Naive thymus-derived CD4-positive, alpha-beta T cell (primary cell): ENCODE measurements around the gene OTOP2. TPM values are rescaled to one million over a fixed set of nuclear protein-coding genes. Genes with fewer than 3 reads are reported as not detected.
"Not testable (repeated sequence)": the region's sequence is repeated elsewhere in the genome, so short reads cannot be mapped to it uniquely, and the experiment has no call there.

Source experiments
- ATAC-seq: fragments of 150-1000 bp; cut with Tn5 transposase; 2 replicates; pipeline ENCODE4 v1.10.0; 2021; ENCODE audit warnings: mild to moderate bottlenecking, moderate library complexity
- CTCF ChIA-PET: fragments of 350-600 bp; sonication (Branson Sonifier 250); formaldehyde crosslinking; loops from one replicate; lab custom pipeline; 2021; ENCODE audit warnings: antibody characterized with exemption; lab: Charles Lee
- POLR2A ChIA-PET: fragments of 350-600 bp; sonication (Branson Sonifier 250); formaldehyde crosslinking; loops from one replicate; lab custom pipeline; 2021; ENCODE audit warnings: antibody characterized with exemption, inconsistent platforms; lab: Charles Lee
- DNase-seq, 9 donors: peaks; one replicate each; pipeline versions ENCODE4 v3.0.0 to v3.0.0-alpha.2; 2020 to 2022; ENCODE audit warnings: mixed read lengths in 1 of 9
- H3K27ac ChIP-seq: one replicate; pipeline ENCODE4 v1.7.0; 2013; ENCODE audit warnings: mild to moderate bottlenecking, low read depth, low read length, moderate library complexity
- H3K27me3 ChIP-seq, 2 donors: one replicate each; pipeline ENCODE4 v1.7.0; 2013; ENCODE audit warnings: low read length in 2 of 2, mild to moderate bottlenecking in 2 of 2, moderate library complexity in 2 of 2; ENCODE audit not compliant: control insufficient read depth in 2 of 2, insufficient read depth in 2 of 2
- H3K36me3 ChIP-seq, 3 experiments: 1 replicate in 2 of 3; 2 replicates in 1 of 3; pipeline ENCODE4 v1.7.0; 2013; ENCODE audit warnings: low read length in 3 of 3, mild to moderate bottlenecking in 3 of 3, moderate library complexity in 1 of 3; ENCODE audit not compliant: insufficient read depth in 3 of 3, control insufficient read depth in 2 of 3
- H3K4me1 ChIP-seq, 2 donors: one replicate each; pipeline ENCODE4 v1.7.0; 2013; ENCODE audit warnings: low read length in 2 of 2, mild to moderate bottlenecking in 2 of 2, moderate library complexity in 1 of 2; ENCODE audit not compliant: control insufficient read depth in 2 of 2, insufficient read depth in 2 of 2
- H3K4me3 ChIP-seq: 2 replicates; pipeline ENCODE4 v1.7.0; 2013; ENCODE audit warnings: mild to moderate bottlenecking, low read length
- H3K9me3 ChIP-seq, 3 experiments: 1 replicate in 2 of 3; 2 replicates in 1 of 3; pipeline ENCODE4 v1.7.0; 2013; ENCODE audit warnings: low read length in 3 of 3; ENCODE audit not compliant: control insufficient read depth in 2 of 3
- H3K27ac Mint-ChIP-seq, 9 donors: one replicate each; pipeline ENCODE4 v1.8.0; 2020 to 2022; ENCODE audit warnings: mixed read lengths in 9 of 9, mild to moderate bottlenecking in 8 of 9, moderate library complexity in 5 of 9, inconsistent platforms in 2 of 9
- H3K27me3 Mint-ChIP-seq, 5 donors: one replicate each; pipeline ENCODE4 v1.8.0; 2021 to 2022; ENCODE audit warnings: mixed read lengths in 5 of 5, mild to moderate bottlenecking in 1 of 5
- H3K36me3 Mint-ChIP-seq, 5 donors: one replicate each; pipeline ENCODE4 v1.8.0; 2020 to 2022; ENCODE audit warnings: mixed read lengths in 5 of 5, mild to moderate bottlenecking in 3 of 5, inconsistent platforms in 1 of 5
- H3K4me1 Mint-ChIP-seq, 7 donors: one replicate each; pipeline ENCODE4 v1.8.0; 2020 to 2022; ENCODE audit warnings: mixed read lengths in 7 of 7, mild to moderate bottlenecking in 3 of 7, inconsistent platforms in 1 of 7
- H3K4me3 Mint-ChIP-seq, 10 donors: one replicate each; pipeline ENCODE4 v1.8.0; 2020 to 2022; ENCODE audit warnings: mild to moderate bottlenecking in 10 of 10, mixed read lengths in 10 of 10, moderate library complexity in 6 of 10, inconsistent platforms in 2 of 10
- H3K9me3 Mint-ChIP-seq, 11 donors: one replicate each; pipeline ENCODE4 v1.8.0; 2020 to 2022; ENCODE audit warnings: mixed read lengths in 11 of 11, mild to moderate bottlenecking in 4 of 11, inconsistent platforms in 1 of 11, moderate library complexity in 1 of 11
- intact Hi-C, 2 donors: fragments of 100-400 bp; cut with micrococcal nuclease; formaldehyde crosslinking; loops; one replicate each; pipeline ENCODE4 v1.15.1; 2023
- polyA plus RNA-seq, 2 donors: library from polyadenylated mRNA; unstranded; fragments of 300-500 nt; fragmentation: Illumina TruSeq; gene quantifications; one replicate each; pipeline ENCODE4 v1.2.3, GENCODE V29; 2021
- total RNA-seq, 6 experiments: library from RNA in 5 of 6; stranded (reverse) in 5 of 6; gene quantifications; 1 replicate in 5 of 6; 2 replicates in 1 of 6; pipeline ENCODE4 v1.2.3 and lab custom pipeline; 2021 to 2026

Gene OTOP2
- total and polyA plus RNA-seq, 7 experiments from 2014 or later = not detected

DNA sequence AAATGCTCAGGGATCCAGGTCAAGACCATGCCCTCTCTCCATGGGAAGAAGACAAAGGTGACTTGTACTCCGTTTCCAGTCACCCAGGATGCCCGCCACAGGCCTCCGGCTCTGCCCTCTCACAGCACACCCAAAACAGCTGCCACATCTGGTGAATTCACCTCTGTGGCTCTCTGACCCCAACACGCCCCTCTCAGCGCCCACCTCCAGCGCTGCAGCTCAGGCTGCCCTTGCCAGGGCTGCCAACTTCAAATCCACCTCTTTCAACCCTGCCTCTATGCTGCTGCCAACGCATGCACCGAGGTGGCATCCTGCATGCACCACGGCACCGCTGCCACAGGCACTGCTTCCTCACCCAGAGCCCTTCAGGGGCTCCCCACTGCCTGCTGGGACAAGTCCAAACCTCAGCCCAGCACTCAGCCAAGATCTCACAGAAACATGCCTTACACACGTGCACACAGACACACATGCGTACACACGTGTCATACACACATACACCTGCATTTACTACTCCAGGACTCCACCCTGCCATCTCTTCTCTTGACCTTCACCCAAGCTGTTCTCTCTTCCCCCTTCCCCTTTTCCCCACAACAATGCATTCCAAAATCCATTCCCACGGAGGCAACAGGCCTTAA is 41.0 kb downstream of the OTOP2 start:
- Histone ChIP-seq H3K36me3 (no peaks in the 10 kb centered on the region), H3K4me3 (no peak overlapping the region), H3K27ac (no peak overlapping the region), H3K27me3 (no peaks in the 10 kb centered on the region), H3K9me3 (no peaks in the 10 kb centered on the region), H3K4me1 (peaks cover 0 to 4% of the 10 kb centered on the region in 2 donors)
- no peaks in the 10 kb centered on the region for H3K36me3 Mint-ChIP-seq
- ChIA-PET CTCF (interaction anchor here (0.6 kb wide), 2 partner anchors 95 to 262 kb away, joined by 3 to 5 read pairs; no protein-coding TSS in a partner anchor), POLR2A (interaction anchor here (0.6 to 1.2 kb wide), 2 partner anchors 17 to 39 kb away, joined by 3 read pairs; no protein-coding TSS in a partner anchor)
- intact Hi-C loops = loop anchor here in 1 of 2 donors (5.0 kb wide), 1 partner anchor 147 kb away; no protein-coding TSS in a partner anchor
- ATAC-seq = no peak
- H3K4me3 Mint-ChIP-seq = no peak overlapping the region
- peaks cover 0 to 3% (median 0%) of the 10 kb centered on the region in 5 donors for H3K27me3 Mint-ChIP-seq
- no peak overlapping the region for H3K27ac Mint-ChIP-seq
- H3K9me3 Mint-ChIP-seq = no peaks in the 10 kb centered on the region
- no peak for DNase-seq
- H3K4me1 Mint-ChIP-seq = peaks cover 0 to 8% (median 5%) of the 10 kb centered on the region in 7 donors

DNA sequence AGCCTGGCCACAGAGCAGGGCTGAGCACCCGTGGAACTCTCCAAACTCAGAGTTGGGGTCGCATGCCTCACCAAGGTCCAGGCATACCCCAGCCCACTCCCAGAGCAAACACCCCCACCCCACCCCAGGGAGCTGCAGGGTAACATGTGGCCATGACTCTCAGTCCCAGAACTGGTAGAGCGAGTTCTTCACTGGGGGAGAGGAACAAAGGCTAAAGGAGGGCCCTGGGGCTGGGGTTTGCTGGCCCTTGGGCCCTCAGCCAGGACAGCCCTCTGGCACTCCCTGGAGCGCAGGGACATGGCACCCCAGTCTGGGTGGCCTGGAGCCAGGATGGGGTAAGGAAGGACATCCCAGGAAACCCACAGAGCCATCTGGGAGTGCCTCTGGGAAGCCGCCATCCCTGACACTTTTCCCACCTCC is 44.3 kb downstream of the OTOP2 start:
- Histone ChIP-seq H3K27ac (no peak overlapping the region), H3K36me3 (no peaks in the 10 kb centered on the region), H3K4me1 (peaks cover 4 to 9% of the 10 kb centered on the region in 2 donors), H3K9me3 (no peaks in the 10 kb centered on the region), H3K4me3 (no peak overlapping the region), H3K27me3 (no peaks in the 10 kb centered on the region)
- Mint-ChIP-seq H3K36me3 (no peaks in the 10 kb centered on the region), H3K27ac (no peak overlapping the region), H3K4me3 (no peak overlapping the region), H3K27me3 (peaks cover 0 to 26% (median 6%) of the 10 kb centered on the region in 5 donors), H3K9me3 (no peaks in the 10 kb centered on the region), H3K4me1 (peaks cover 5 to 18% (median 9%) of the 10 kb centered on the region in 7 donors)
- no peak for ATAC-seq
- intact Hi-C loops = no loop called here
- ChIA-PET CTCF (interaction anchor here (0.6 kb wide), 2 partner anchors 146 to 203 kb away, joined by 3 read pairs; no protein-coding TSS in a partner anchor), POLR2A (interaction anchor here (1.6 kb wide), 1 partner anchor 14 kb away, joined by 3 read pairs; no protein-coding TSS in a partner anchor)
- DNase-seq = no peak

DNA sequence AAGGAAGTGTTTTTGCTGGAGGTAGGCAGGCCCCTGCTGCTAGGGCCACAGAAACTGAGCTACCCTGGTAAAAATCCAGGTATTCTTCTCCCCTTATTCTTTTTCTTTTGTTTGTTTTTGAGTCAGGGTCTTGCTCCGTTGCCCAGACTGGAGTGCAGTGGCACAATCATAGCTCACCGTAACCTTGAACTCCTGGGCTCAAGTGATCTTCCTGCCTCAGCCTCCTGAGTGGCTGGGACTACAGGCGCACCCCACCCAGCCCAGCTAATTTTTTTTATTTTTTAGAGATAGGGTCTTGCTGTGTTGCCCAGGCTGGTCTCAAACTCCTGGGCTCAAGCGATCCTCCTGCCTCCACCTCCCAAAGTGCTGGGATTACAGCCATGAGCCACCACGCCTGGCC is 45.4 kb downstream of the OTOP2 start:
- H3K4me1 ChIP-seq, H3K9me3 ChIP-seq, intact Hi-C loops, H3K9me3 Mint-ChIP-seq, ATAC-seq, H3K36me3 Mint-ChIP-seq, H3K4me3 Mint-ChIP-seq, H3K4me3 ChIP-seq, H3K36me3 ChIP-seq, H3K27me3 ChIP-seq, H3K27ac ChIP-seq, DNase-seq: not testable (repeated sequence)
- Mint-ChIP-seq H3K27me3 (peaks cover 0 to 38% (median 7%) of the 10 kb centered on the region in 5 donors), H3K4me1 (peaks cover 5 to 18% (median 7%) of the 10 kb centered on the region in 7 donors), H3K27ac (peak overlapping the region in 1 of 9 donors; percentile 61)
- ChIA-PET CTCF (interaction anchor here (0.7 to 1.3 kb wide), 3 partner anchors 8 to 271 kb away, joined by 3 to 5 read pairs (median 3); no protein-coding TSS in a partner anchor), POLR2A (interaction anchor here (1.6 kb wide), 1 partner anchor 13 kb away, joined by 3 read pairs; no protein-coding TSS in a partner anchor)

DNA sequence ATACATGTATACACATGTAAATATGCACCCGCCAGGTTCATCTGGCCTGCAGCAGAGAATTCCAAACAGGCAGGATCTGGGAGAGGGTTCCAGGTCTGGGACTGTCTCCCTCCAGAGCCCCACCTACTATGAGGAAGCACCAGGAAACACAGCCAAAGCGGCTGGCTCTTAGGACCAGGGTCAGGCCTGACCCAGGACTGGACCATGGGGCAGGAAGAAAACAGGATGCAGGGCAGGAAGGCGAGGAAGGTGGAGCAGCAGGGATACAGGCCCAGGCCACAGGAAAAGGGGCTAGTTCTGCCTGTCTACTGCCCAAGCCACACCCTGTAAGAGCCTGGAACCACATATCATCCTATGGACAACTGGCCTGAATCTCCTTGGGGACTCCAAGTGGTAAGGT is 46.3 kb downstream of the OTOP2 start:
- POLR2A ChIA-PET = interaction anchor here (1.2 kb wide), 1 partner anchor 21 kb away, joined by 3 read pairs; no protein-coding TSS in a partner anchor
- intact Hi-C loops = loop anchor here in 1 of 2 donors (5.0 kb wide), 1 partner anchor 437 kb away; the partner anchor contains the start of gene GRB2
- peaks cover 0 to 47% (median 7%) of the 10 kb centered on the region in 5 donors for H3K27me3 Mint-ChIP-seq

DNA sequence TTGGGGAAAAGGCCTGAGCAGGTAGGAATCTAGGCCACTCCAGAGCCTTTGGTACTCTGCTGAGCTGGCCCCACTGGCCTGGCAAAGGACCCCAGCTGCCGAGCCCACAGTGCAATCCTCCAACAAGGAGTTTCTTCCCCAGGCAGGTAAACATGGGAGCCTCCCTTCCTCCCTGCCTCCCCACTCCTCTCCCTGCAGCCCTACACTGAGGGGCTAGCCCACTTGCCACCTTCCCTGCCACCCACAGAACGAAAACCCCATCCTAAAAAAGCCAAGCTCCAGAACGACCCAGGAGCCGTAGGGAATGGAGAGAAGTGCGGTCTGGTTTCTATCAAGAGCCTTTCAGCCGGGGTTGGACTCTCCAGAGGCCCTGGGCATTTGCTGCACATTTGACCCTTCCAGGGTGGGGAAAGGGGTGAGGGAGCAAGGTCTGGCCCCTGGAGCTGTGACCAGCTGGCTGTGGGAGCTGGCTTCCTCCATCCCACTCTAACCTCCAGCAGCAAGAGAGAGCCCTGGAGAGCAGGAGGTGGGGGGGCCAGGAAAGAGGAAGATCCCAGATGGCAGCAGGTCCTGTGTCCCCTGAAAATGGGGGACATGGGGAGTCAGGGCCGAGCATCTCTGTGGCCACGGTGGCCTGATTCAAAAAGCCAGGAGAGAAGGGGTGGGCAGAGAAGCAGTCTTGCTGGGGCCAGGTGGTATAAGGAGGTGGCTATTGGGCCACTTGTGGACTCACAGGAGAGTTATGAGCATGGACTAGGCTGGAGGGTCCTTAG is 47.2 kb downstream of the OTOP2 start:
- Mint-ChIP-seq H3K9me3 (no peaks in the 10 kb centered on the region), H3K27me3 (peaks cover 0 to 52% (median 7%) of the 10 kb centered on the region in 5 donors), H3K27ac (peak overlapping the region in 3 of 9 donors; percentile 36 to 49 (median 48)), H3K4me1 (peaks cover 5 to 18% (median 7%) of the 10 kb centered on the region in 7 donors), H3K36me3 (no peaks in the 10 kb centered on the region), H3K4me3 (peak overlapping the region; percentile 45 to 98 (median 76))
- H3K9me3 ChIP-seq = no peaks in the 10 kb centered on the region
- no peak for ATAC-seq
- peaks cover 4 to 9% of the 10 kb centered on the region in 2 donors for H3K4me1 ChIP-seq
- H3K27me3 ChIP-seq = no peaks in the 10 kb centered on the region
- no peak overlapping the region for H3K27ac ChIP-seq
- DNase-seq = no peak
- ChIA-PET POLR2A (interaction anchor here (0.9 to 2.0 kb wide), 6 partner anchors 12 to 77 kb away, joined by 3 to 9 read pairs (median 4); partner anchors contain the start of genes CDR2L and MRPL58), CTCF (interaction anchor here (1.2 to 2.8 kb wide), 3 partner anchors 9 to 42 kb away, joined by 4 to 13 read pairs (median 5); partner anchors contain the start of genes CDR2L and MRPL58)
- no peak overlapping the region for H3K4me3 ChIP-seq
- H3K36me3 ChIP-seq = no peaks in the 10 kb centered on the region
- intact Hi-C loops = loop anchor here in 1 of 2 donors (5.0 kb wide), 1 partner anchor 436 kb away; the partner anchor contains the start of gene GRB2

More for the DNA sequence above, 46.3 kb downstream of the OTOP2 start:
- peaks cover 4 to 9% of the 10 kb centered on the region in 2 donors for H3K4me1 ChIP-seq
- Mint-ChIP-seq H3K4me3 (peak overlapping the region in 7 of 10 donors; percentile 45 to 98 (median 78)), H3K36me3 (no peaks in the 10 kb centered on the region), H3K9me3 (no peaks in the 10 kb centered on the region), H3K4me1 (peaks cover 5 to 18% (median 7%) of the 10 kb centered on the region in 7 donors), H3K27ac (peak overlapping the region in 3 of 9 donors; percentile 48 to 62 (median 61))
- no peak overlapping the region for H3K4me3 ChIP-seq
- ATAC-seq (no peak), DNase-seq (no peak)
- CTCF ChIA-PET = interaction anchor here (1.2 to 1.3 kb wide), 3 partner anchors 8 to 17 kb away, joined by 3 to 5 read pairs (median 4); partner anchors contain the start of gene CDR2L
- no peaks in the 10 kb centered on the region for H3K36me3 ChIP-seq
- H3K27ac ChIP-seq = no peak overlapping the region
- H3K27me3 ChIP-seq = no peaks in the 10 kb centered on the region
- no peaks in the 10 kb centered on the region for H3K9me3 ChIP-seq

DNA sequence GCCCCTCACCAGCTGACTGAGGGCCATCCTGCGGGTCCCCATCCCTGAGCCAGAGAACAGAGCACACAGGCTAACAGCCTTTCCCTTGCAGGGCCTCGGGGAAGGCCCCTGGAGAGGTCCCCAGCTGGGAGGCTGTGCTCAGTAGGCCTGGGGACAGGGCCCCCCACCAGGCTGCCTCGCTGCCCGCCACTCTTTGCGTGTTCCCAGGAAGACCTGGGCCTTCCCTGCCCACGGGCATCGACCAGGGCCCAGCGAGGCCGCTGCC is 47.7 kb downstream of the OTOP2 start:
- no peak for DNase-seq
- no peak for ATAC-seq
- CTCF ChIA-PET = interaction anchor here (0.7 to 2.8 kb wide), 2 partner anchors 41 to 266 kb away, joined by 3 to 13 read pairs; partner anchors contain the start of gene MRPL58
- intact Hi-C loops = loop anchor here (1.0 to 5.0 kb wide), 6 partner anchors 11 to 436 kb away; partner anchors contain the start of genes CDR2L (in 2 of the 2) and GRB2 (in 1 of the 2)
- Histone ChIP-seq H3K4me3 (no peak overlapping the region), H3K36me3 (no peaks in the 10 kb centered on the region), H3K27me3 (no peaks in the 10 kb centered on the region), H3K27ac (peak overlapping the region; percentile 51), H3K9me3 (no peaks in the 10 kb centered on the region), H3K4me1 (peaks cover 4 to 9% of the 10 kb centered on the region in 2 donors)
- Mint-ChIP-seq H3K4me1 (peaks cover 5 to 18% (median 7%) of the 10 kb centered on the region in 7 donors), H3K27me3 (peaks cover 0 to 54% (median 7%) of the 10 kb centered on the region in 5 donors), H3K4me3 (peak overlapping the region; percentile 45 to 98 (median 76)), H3K36me3 (no peaks in the 10 kb centered on the region), H3K27ac (peak overlapping the region in 2 of 9 donors; percentile 14 to 36), H3K9me3 (no peaks in the 10 kb centered on the region)
- POLR2A ChIA-PET = interaction anchor here (0.6 to 2.0 kb wide), 9 partner anchors 10 to 99 kb away, joined by 3 to 15 read pairs (median 4); partner anchors contain the start of genes CDR2L and MRPL58
